Liver (tissue), 9 donors: ENCODE data around the gene ST7L. TPM values are rescaled to one million over a fixed set of nuclear protein-coding genes. Genes with fewer than 3 reads are reported as not detected.

Experiments used
- DNase-seq: peaks from one replicate; pipeline ENCODE4 v3.0.0-alpha.2; 2017; ENCODE audit warnings: low spot score
- H3K27ac ChIP-seq, 2 donors: one replicate each; pipeline ENCODE4 v1.7.0; 2013; ENCODE audit warnings: inconsistent platforms in 2 of 2, low read length in 2 of 2, control low read depth in 1 of 2, low read depth in 1 of 2, mild to moderate bottlenecking in 1 of 2
- H3K27me3 ChIP-seq, 4 donors: one replicate each; pipeline versions ENCODE4 v1.6.1 to v1.7.0; 2013; ENCODE audit warnings: low read length in 3 of 4, inconsistent platforms in 1 of 4, mild to moderate bottlenecking in 1 of 4, moderate library complexity in 1 of 4; ENCODE audit not compliant: control insufficient read depth in 4 of 4, insufficient read depth in 4 of 4
- H3K36me3 ChIP-seq, 4 donors: one replicate each; pipeline versions ENCODE4 v1.6.1 to v1.7.0; 2013; ENCODE audit warnings: low read length in 3 of 4, mild to moderate bottlenecking in 3 of 4, low read depth in 1 of 4, moderate library complexity in 1 of 4; ENCODE audit not compliant: control insufficient read depth in 4 of 4, insufficient read depth in 3 of 4
- H3K4me1 ChIP-seq, 4 donors: one replicate each; pipeline versions ENCODE4 v1.6.1 to v1.7.0; 2013; ENCODE audit warnings: low read length in 3 of 4, mild to moderate bottlenecking in 3 of 4, moderate library complexity in 1 of 4; ENCODE audit not compliant: control insufficient read depth in 4 of 4, insufficient read depth in 4 of 4
- H3K4me3 ChIP-seq, 3 donors: one replicate each; pipeline versions ENCODE4 v1.6.1 to v1.7.0; 2013; ENCODE audit warnings: low read length in 3 of 3, control low read depth in 1 of 3, low read depth in 1 of 3, mild to moderate bottlenecking in 1 of 3
- H3K9ac ChIP-seq, 2 donors: one replicate each; pipeline ENCODE4 v1.7.0; 2013; ENCODE audit warnings: low read length in 2 of 2, mild to moderate bottlenecking in 2 of 2, moderate library complexity in 2 of 2, control low read depth in 1 of 2, low read depth in 1 of 2
- H3K9me3 ChIP-seq, 4 donors: one replicate each; pipeline versions ENCODE4 v1.6.1 to v1.7.0; 2013; ENCODE audit warnings: low read length in 3 of 4; ENCODE audit not compliant: control insufficient read depth in 4 of 4
- ATF3 ChIP-seq: IDR thresholded peaks from 2 replicates; pipeline ENCODE4 v1.6.1; 2016; ENCODE audit warnings: antibody characterized with exemption
- EGR1 ChIP-seq, 2 donors: IDR thresholded peaks; 2 replicates each; pipeline ENCODE4 v1.6.1; 2016 to 2018; ENCODE audit warnings: antibody characterized with exemption in 2 of 2, low read depth in 2 of 2
- FOXA1 ChIP-seq: IDR thresholded peaks from 2 replicates; pipeline ENCODE4 v1.6.1; 2016; ENCODE audit warnings: antibody characterized with exemption
- FOXA2 ChIP-seq: IDR thresholded peaks from 2 replicates; pipeline ENCODE4 v1.6.1; 2016; ENCODE audit warnings: antibody characterized with exemption
- GABPA ChIP-seq, 2 donors: IDR thresholded peaks in 1 of 2; conservative IDR thresholded peaks in 1 of 2; 2 replicates each; pipeline ENCODE4 v1.6.1; 2016; ENCODE audit warnings: antibody characterized with exemption in 2 of 2, mild to moderate bottlenecking in 1 of 2, moderate library complexity in 1 of 2
- HNF4A ChIP-seq, 2 donors: conservative IDR thresholded peaks; 2 replicates each; pipeline ENCODE4 v1.6.1; 2016; ENCODE audit warnings: antibody characterized with exemption in 2 of 2, mild to moderate bottlenecking in 2 of 2
- HNF4G ChIP-seq: IDR thresholded peaks from 2 replicates; pipeline ENCODE4 v1.6.1; 2016; ENCODE audit warnings: antibody characterized with exemption
- JUND ChIP-seq, 2 donors: IDR thresholded peaks; 2 replicates each; pipeline ENCODE4 v1.6.1; 2016; ENCODE audit warnings: antibody characterized with exemption in 2 of 2
- MAX ChIP-seq: IDR thresholded peaks from 2 replicates; pipeline ENCODE4 v1.6.1; 2016; ENCODE audit warnings: antibody characterized with exemption
- NR2F2 ChIP-seq: IDR thresholded peaks from 2 replicates; pipeline ENCODE4 v1.6.1; 2016; ENCODE audit warnings: antibody characterized with exemption
- RAD21 ChIP-seq, 2 donors: IDR thresholded peaks; 2 replicates each; pipeline ENCODE4 v1.6.1; 2016; ENCODE audit warnings: antibody characterized with exemption in 2 of 2, mild to moderate bottlenecking in 2 of 2
- RXRA ChIP-seq, 2 donors: IDR thresholded peaks; 2 replicates each; pipeline ENCODE4 v1.6.1; 2017 to 2018; ENCODE audit warnings: antibody characterized with exemption in 2 of 2, mild to moderate bottlenecking in 1 of 2
- SP1 ChIP-seq: IDR thresholded peaks from 2 replicates; pipeline ENCODE4 v1.6.1; 2018; ENCODE audit warnings: antibody characterized with exemption, mild to moderate bottlenecking
- TAF1 ChIP-seq: conservative IDR thresholded peaks from 2 replicates; pipeline ENCODE4 v1.6.1; 2016; ENCODE audit warnings: antibody characterized with exemption, mild to moderate bottlenecking
- YY1 ChIP-seq: IDR thresholded peaks from 2 replicates; pipeline ENCODE4 v1.6.1; 2016; ENCODE audit warnings: antibody characterized with exemption, mild to moderate bottlenecking
- ZBTB33 ChIP-seq: IDR thresholded peaks from 2 replicates; pipeline ENCODE4 v1.6.1; 2016; ENCODE audit warnings: antibody characterized with exemption
- WGBS: extraction: QIAGEN DNeasy Blood & Tissue Kit; methylation state at CpG from one replicate; pipeline ENCODE4 v1.1.7; 2013; 5-methylcytosine and 5-hydroxymethylcytosine counted together
- polyA plus RNA-seq, 2 donors: library from polyadenylated mRNA; stranded (reverse) in 1 of 2; unstranded in 1 of 2; fragments of 200-250 nt in 1 of 2; fragments of >200 nt in 1 of 2; fragmentation: Nextera tagmentation in 1 of 2; extraction: Ambion mirVana in 1 of 2; gene quantifications; one replicate each; pipeline versions ENCODE4 v1.2.1 to v1.2.3, GENCODE V29; 2013 to 2015
- total RNA-seq, 2 donors: library from RNA; depleted of rRNA; stranded (reverse); fragments of >200 nt; gene quantifications; one replicate each; pipeline ENCODE4 v1.2.3, GENCODE V29; 2014
- TF ChIP-seq, protein P1 (sequence below): IDR thresholded peaks from 2 replicates; pipeline ENCODE4 v1.6.1; 2016; ENCODE audit warnings: antibody characterized with exemption, mild to moderate bottlenecking
- TF ChIP-seq, protein P2 (sequence below): fragments of 150-350 bp; IDR thresholded peaks from 2 replicates; pipeline ENCODE4 v1.5.1; 2017; ENCODE audit warnings: improper control_type of control experiment, low read depth, low read length; ENCODE audit not compliant: missing input control
- donor health status: healthy.
- donor health status: healthy.
- donor health status: healthy.
- donor health status: healthy.
- donor health status: healthy.

Gene ST7L
- total and polyA plus RNA-seq, 4 donors: 4.9 to 13.6 (median 9.5) TPM

DNA sequence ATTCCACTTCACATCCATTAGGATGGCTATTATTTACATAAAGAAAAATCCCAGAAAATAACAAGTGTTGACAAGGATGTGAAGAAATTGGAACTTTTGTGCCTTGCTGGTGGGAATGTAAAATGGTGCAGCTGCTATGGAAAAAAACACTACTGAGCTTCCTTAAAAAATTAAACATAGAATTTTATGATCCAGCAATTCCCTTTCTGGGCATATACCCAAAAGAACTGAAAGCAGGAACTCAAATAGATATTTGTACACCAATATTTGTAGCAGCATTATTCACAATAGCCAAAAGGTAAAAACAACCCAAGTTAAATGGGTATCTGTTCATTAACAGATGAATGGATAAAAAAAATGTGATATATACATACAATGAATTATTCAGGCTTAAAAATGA is 64.5 kb downstream of the ST7L start (continued):
- no peak for TF ChIP-seq JUND (IDR thresholded peaks at IDR 0.05)
- no peak for TF ChIP-seq MAX
- no peak for TF ChIP-seq HNF4A (conservative IDR thresholded peaks at IDR 0.05)

DNA sequence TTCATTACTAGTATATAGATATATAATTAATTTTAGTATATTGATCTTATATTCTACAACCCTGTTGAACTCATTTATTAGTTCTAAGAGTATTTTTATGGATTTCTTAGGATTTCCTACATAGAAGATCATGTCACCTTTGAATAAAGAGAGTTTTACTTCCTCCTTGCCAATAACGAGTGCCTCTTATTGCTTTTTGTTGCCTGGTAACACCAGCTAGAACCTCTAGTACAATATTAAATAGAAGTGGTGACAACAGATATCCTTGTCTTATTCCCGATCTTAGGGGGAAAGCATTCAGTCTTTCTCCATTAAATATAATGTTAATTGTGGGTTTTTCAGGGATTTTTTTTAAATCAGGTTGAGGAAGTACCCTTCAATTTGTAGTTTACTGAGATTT is 69.4 kb downstream of the ST7L start:
- TF ChIP-seq HNF4A (conservative IDR thresholded peaks at IDR 0.05): no peak
- no peak for TF ChIP-seq YY1
- no peak for TF ChIP-seq JUND (IDR thresholded peaks at IDR 0.05)
- TF ChIP-seq, protein P1, sequence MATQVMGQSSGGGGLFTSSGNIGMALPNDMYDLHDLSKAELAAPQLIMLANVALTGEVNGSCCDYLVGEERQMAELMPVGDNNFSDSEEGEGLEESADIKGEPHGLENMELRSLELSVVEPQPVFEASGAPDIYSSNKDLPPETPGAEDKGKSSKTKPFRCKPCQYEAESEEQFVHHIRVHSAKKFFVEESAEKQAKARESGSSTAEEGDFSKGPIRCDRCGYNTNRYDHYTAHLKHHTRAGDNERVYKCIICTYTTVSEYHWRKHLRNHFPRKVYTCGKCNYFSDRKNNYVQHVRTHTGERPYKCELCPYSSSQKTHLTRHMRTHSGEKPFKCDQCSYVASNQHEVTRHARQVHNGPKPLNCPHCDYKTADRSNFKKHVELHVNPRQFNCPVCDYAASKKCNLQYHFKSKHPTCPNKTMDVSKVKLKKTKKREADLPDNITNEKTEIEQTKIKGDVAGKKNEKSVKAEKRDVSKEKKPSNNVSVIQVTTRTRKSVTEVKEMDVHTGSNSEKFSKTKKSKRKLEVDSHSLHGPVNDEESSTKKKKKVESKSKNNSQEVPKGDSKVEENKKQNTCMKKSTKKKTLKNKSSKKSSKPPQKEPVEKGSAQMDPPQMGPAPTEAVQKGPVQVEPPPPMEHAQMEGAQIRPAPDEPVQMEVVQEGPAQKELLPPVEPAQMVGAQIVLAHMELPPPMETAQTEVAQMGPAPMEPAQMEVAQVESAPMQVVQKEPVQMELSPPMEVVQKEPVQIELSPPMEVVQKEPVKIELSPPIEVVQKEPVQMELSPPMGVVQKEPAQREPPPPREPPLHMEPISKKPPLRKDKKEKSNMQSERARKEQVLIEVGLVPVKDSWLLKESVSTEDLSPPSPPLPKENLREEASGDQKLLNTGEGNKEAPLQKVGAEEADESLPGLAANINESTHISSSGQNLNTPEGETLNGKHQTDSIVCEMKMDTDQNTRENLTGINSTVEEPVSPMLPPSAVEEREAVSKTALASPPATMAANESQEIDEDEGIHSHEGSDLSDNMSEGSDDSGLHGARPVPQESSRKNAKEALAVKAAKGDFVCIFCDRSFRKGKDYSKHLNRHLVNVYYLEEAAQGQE: no peak
- TF ChIP-seq ZBTB33: no peak
- no peak for TF ChIP-seq NR2F2
- no peak for TF ChIP-seq GABPA (IDR thresholded peaks at IDR 0.05 in 1 of 2, conservative IDR thresholded peaks at IDR 0.05 in 1 of 2)
- TF ChIP-seq FOXA2: no peak
- no peak for TF ChIP-seq FOXA1
- TF ChIP-seq, protein P2, sequence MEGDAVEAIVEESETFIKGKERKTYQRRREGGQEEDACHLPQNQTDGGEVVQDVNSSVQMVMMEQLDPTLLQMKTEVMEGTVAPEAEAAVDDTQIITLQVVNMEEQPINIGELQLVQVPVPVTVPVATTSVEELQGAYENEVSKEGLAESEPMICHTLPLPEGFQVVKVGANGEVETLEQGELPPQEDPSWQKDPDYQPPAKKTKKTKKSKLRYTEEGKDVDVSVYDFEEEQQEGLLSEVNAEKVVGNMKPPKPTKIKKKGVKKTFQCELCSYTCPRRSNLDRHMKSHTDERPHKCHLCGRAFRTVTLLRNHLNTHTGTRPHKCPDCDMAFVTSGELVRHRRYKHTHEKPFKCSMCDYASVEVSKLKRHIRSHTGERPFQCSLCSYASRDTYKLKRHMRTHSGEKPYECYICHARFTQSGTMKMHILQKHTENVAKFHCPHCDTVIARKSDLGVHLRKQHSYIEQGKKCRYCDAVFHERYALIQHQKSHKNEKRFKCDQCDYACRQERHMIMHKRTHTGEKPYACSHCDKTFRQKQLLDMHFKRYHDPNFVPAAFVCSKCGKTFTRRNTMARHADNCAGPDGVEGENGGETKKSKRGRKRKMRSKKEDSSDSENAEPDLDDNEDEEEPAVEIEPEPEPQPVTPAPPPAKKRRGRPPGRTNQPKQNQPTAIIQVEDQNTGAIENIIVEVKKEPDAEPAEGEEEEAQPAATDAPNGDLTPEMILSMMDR: no peak
- TF ChIP-seq SP1: no peak
- TF ChIP-seq EGR1 (IDR thresholded peaks at IDR 0.05; ENCODE audit: low read depth in 2 of 2): no peak
- TF ChIP-seq ATF3: no peak
- no peak for TF ChIP-seq RXRA (IDR thresholded peaks at IDR 0.05)
- no peak for TF ChIP-seq HNF4G
- no peak for TF ChIP-seq RAD21 (IDR thresholded peaks at IDR 0.05)
- no peak for TF ChIP-seq TAF1
- no peak for TF ChIP-seq MAX
- Histone ChIP-seq H3K27me3 (no peaks in the 10 kb centered on the region), H3K36me3 (peaks cover 0 to 6% (median 3%) of the 10 kb centered on the region in 4 donors), H3K4me1 (no peaks in the 10 kb centered on the region), H3K27ac (no peak overlapping the region), H3K4me3 (no peak overlapping the region), H3K9me3 (no peaks in the 10 kb centered on the region), H3K9ac (no peak overlapping the region)
- 88% methylated on average over 2 of the region's 2 CpGs for WGBS
- no peak for DNase-seq
